Right atrium auricular region (tissue), 2 donors: Measurements from ENCODE around the gene CAPZB. TPM values are rescaled to one million over a fixed set of nuclear protein-coding genes. Genes with fewer than 3 reads are reported as not detected.

Source experiments
- DNase-seq: peaks from one replicate; pipeline ENCODE4 v3.0.0-alpha.2; 2019; ENCODE audit warnings: low spot score
- H3K27ac ChIP-seq, 2 donors: fragments of 200-600 bp; sonication (generic); 1 replicate in 1 of 2; 2 replicates in 1 of 2; pipeline ENCODE4 v1.5.1; 2016 to 2019
- H3K27me3 ChIP-seq, 2 donors: fragments of 200-600 bp; sonication (generic); one replicate each; pipeline versions ENCODE4 v1.5.1 to v1.6.0; 2017 to 2019
- H3K36me3 ChIP-seq: fragments of 200-600 bp; sonication (generic); one replicate; pipeline ENCODE4 v1.5.1; 2016
- H3K4me1 ChIP-seq, 2 donors: fragments of 200-600 bp; sonication (generic); one replicate each; pipeline versions ENCODE4 v1.5.1 to v1.6.0; 2017 to 2019
- H3K4me3 ChIP-seq, 2 donors: fragments of 200-600 bp; sonication (generic); 1 replicate in 1 of 2; 2 replicates in 1 of 2; pipeline ENCODE4 v1.5.1; 2017 to 2019; ENCODE audit warnings: mild to moderate bottlenecking in 1 of 2, moderate library complexity in 1 of 2
- H3K9me3 ChIP-seq, 2 donors: fragments of 200-600 bp; sonication (generic); one replicate each; pipeline ENCODE4 v1.5.1; 2019
- CTCF ChIP-seq, 2 donors: fragments of 200-600 bp; sonication (generic); IDR thresholded peaks; one replicate each; pipeline ENCODE4 v1.5.1; 2019; ENCODE audit warnings: antibody characterized with exemption in 2 of 2
- total RNA-seq, 2 donors: library from RNA; depleted of rRNA; stranded (reverse); fragments of >200 nt; gene quantifications; one replicate each; pipeline ENCODE4 v1.1.0, GENCODE V29; 2016

CAPZB gene
- total RNA-seq, 2 donors from 2014 or later, result 87.8 to 122 TPM

- Histone ChIP-seq H3K9me3 (peaks cover 0 to 2% of the 10 kb centered on the region in 2 donors), H3K36me3 (peaks cover 22% of the 10 kb centered on the region), H3K4me1 (no peaks in the 10 kb centered on the region), H3K4me3 (no peak overlapping the region), H3K27ac (no peak overlapping the region), H3K27me3 (no peaks in the 10 kb centered on the region)
- DNase-seq, result no peak
- no peak for TF ChIP-seq CTCF (IDR thresholded peaks at IDR 0.05)
These were observed 185.1 kb downstream of the CAPZB start for GRCh38 chr1:19300211-19300610.

DNA sequence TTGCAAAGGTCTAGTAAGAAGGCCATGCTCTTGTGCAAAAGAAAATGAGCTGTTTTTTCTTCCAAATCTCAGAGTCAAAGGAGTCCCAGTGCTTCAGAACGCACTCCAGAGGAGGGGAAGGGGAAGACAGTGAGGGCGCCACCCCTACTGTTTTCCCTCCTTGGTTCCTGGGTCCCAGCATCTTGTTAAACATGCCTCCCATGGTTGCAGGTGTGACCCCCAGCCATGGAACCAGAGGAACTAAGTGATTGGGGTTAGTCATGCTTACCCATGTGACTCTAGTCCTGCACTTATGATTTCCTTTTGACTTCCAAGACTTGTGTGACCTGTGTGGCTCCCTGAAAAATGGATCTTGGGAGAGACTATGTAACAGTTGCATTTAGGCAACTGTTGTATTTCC lies 190.7 kb downstream of the CAPZB start:
- H3K27ac ChIP-seq, result no peak overlapping the region
- H3K4me1 ChIP-seq, result no peaks in the 10 kb centered on the region
- DNase-seq, result no peak
- H3K36me3 ChIP-seq, result no peaks in the 10 kb centered on the region
- H3K9me3 ChIP-seq, result peaks cover 0 to 12% of the 10 kb centered on the region in 2 donors
- no peak for TF ChIP-seq CTCF (IDR thresholded peaks at IDR 0.05)
- H3K27me3 ChIP-seq, result no peaks in the 10 kb centered on the region
- no peak overlapping the region for H3K4me3 ChIP-seq

GRCh38 chr1:19289244-19289643 lies 196.1 kb downstream of the CAPZB start:
- Histone ChIP-seq H3K27me3 (no peaks in the 10 kb centered on the region), H3K4me3 (peak overlapping the region in 1 of 2 donors; percentile 46), H3K36me3 (no peaks in the 10 kb centered on the region), H3K9me3 (peaks cover 0 to under 1% of the 10 kb centered on the region in 2 donors), H3K4me1 (peaks cover 0 to 7% of the 10 kb centered on the region in 2 donors), H3K27ac (no peak overlapping the region)
- TF ChIP-seq CTCF (IDR thresholded peaks at IDR 0.05), result no peak
- DNase-seq, result no peak

Other genes with a start within 250 kb of the CAPZB start
- gene EMC1, start 234.0 kb downstream of the CAPZB start, total RNA-seq, result 10 to 100 TPM; 30.7 to 36.7 TPM
- 10 to 100 TPM in 1 of 2 donors, 1 to 10 TPM in 1; 8.6 to 16.1 TPM for gene MRTO4, start 233.7 kb downstream of the CAPZB start, total RNA-seq
- under 1 TPM in 1 of 2 donors, not detected in 1; 0.20 TPM for gene AKR7A3, start 196.8 kb downstream of the CAPZB start, total RNA-seq
- 10 to 100 TPM; 51.1 to 69.3 TPM for gene AKR7A2, start 173.4 kb downstream of the CAPZB start, total RNA-seq
- gene SLC66A1, start 173.2 kb downstream of the CAPZB start, total RNA-seq, result 1 to 10 TPM; 6.8 to 9.7 TPM
- gene NBL1, start 158.8 kb upstream of the CAPZB start, total RNA-seq, result 10 to 100 TPM; 19.5 to 57.2 TPM
- gene HTR6, start 179.3 kb upstream of the CAPZB start, total RNA-seq, result not detected